ENCODE results near the gene OST4.

OST4 gene

GRCh38 chr2:27054721-27055120 is 16.7 kb downstream of the OST4 start:
- DNase-seq: no peak

- no peak for DNase-seq
Measured at GRCh38 chr2:27053776-27054175, 17.7 kb downstream of the OST4 start.

- no peak for DNase-seq
Measured at GRCh38 chr2:27053321-27053720, 18.1 kb downstream of the OST4 start.

- peak in 12 of 56 donors; percentile 37 to 80 (median 48) for DNase-seq
Measured at GRCh38 chr2:27051902-27052645, 19.4 kb downstream of the OST4 start.

- DNase-seq: peak; percentile 23 to 96 (median 89)
Measured at GRCh38 chr2:27050996-27051901, 20.2 kb downstream of the OST4 start, which contains the start of gene AGBL5. Gene AGBL5, plus strand, starts transcription at chr2:27051668. Its CDS starts 1,291 bp downstream, at chr2:27052959.

- peak; percentile 45 to 97 (median 86) for DNase-seq
Measured at GRCh38 chr2:27050281-27050995, 21.0 kb downstream of the OST4 start.

GRCh38 chr2:27049422-27050280 is 21.8 kb downstream of the OST4 start:
- peak in 13 of 56 donors; percentile 18 to 64 (median 45) for DNase-seq

GRCh38 chr2:27042985-27043634 is 28.3 kb downstream of the OST4 start:
- DNase-seq: no peak

GRCh38 chr2:27042159-27042661 is 29.2 kb downstream of the OST4 start:
- DNase-seq: no peak

GRCh38 chr2:27041752-27042151 is 29.7 kb downstream of the OST4 start:
- peak in 1 of 56 donors; percentile 29 for DNase-seq

- no peak for DNase-seq
Measured at GRCh38 chr2:27040282-27040681, 31.2 kb downstream of the OST4 start.

- DNase-seq: no peak
Measured at GRCh38 chr2:27039871-27040270, 31.6 kb downstream of the OST4 start.

- DNase-seq: no peak
Measured at GRCh38 chr2:27039426-27039825, 32.0 kb downstream of the OST4 start.

- no peak for DNase-seq
Measured at GRCh38 chr2:27038631-27039339, 32.7 kb downstream of the OST4 start.

- DNase-seq: no peak
Measured at GRCh38 chr2:27038012-27038411, 33.4 kb downstream of the OST4 start.

- DNase-seq: no peak
Measured at GRCh38 chr2:27033253-27033852, 38.1 kb downstream of the OST4 start.

GRCh38 chr2:27032495-27033252 is 38.8 kb downstream of the OST4 start, which contains the start of gene TMEM214:
Gene TMEM214, plus strand, starts transcription at chr2:27032965. Its CDS starts 51 bp downstream, at chr2:27033016.
- DNase-seq: peak in 55 of 56 donors; percentile 27 to 90 (median 74)

- DNase-seq: no peak
Measured at GRCh38 chr2:27029051-27029450, 42.4 kb downstream of the OST4 start.
